ENCODE results near the gene RNFT1.
"Not testable (repeated sequence)": the region's sequence is repeated elsewhere in the genome, so short reads cannot be mapped to it uniquely, and the experiment has no call there.

Gene RNFT1, protein sequence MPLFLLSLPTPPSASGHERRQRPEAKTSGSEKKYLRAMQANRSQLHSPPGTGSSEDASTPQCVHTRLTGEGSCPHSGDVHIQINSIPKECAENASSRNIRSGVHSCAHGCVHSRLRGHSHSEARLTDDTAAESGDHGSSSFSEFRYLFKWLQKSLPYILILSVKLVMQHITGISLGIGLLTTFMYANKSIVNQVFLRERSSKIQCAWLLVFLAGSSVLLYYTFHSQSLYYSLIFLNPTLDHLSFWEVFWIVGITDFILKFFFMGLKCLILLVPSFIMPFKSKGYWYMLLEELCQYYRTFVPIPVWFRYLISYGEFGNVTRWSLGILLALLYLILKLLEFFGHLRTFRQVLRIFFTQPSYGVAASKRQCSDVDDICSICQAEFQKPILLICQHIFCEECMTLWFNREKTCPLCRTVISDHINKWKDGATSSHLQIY

DNA sequence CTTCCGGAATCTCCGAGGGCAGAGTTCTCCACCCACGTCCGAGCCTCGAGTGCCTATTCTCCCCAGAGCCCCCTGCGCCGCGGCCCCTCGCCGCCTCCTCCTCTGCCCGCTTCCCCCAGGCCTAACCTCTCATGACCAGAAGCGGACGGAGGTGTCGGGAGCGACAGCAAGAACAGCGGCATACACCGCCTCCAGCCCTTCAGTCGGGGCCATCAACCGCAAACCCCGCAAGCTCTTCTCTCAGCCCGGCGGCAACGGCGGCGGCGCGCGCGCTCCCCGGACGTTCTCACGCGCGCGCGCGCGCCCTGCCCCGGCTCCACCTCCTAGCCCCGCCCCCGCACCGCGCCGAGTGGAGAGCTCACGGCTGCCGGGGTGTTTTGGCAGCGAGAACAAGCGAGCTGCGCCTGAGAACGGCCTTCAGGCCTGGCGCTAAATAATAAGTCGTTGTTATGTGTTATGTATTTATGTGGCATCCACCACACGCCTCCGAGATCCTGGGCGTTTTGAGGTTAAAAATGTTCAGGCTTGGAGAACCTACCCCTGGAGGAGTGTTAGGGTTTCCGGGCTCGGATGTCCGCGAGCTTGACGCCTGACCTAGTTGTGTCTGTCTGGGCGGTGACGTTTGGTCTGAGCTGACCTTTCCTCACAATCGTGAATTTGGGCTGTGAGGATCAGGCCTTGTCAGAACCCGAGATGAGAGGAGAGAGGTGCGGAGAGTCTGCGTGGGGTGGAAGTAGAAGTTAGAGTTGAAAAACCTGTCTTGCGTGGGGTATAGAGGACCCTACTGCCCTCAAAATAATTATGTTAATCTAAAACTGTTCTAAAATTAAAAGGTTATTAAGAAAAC is at the start of gene RNFT1:
TSS of gene RNFT1 (minus strand) at position 259 of the 847 bp plus-strand sequence. CDS start at position 182, 77 bp downstream.
- DNase-seq: peak; percentile 91

DNA sequence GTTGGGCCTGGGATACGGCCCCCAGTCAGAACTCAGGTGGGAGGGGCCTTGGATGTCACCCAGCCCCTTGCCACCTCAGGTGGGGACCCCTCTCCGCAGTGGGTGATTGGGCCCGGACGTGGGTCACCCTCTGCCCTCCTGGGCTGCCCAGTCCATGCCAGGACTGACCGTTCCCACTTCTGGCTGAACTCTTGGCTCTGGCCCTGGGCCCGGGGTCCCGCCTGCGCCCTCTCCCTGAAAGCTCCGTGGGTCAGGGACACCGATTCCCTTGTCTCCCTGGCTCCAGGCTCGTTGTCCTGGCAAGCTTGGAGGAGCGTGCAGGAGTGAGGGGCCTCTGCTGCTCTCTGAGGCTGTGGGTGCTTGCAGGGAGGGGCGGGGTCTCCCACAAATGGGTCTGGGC is 44.8 kb upstream of the RNFT1 start:
- not testable (repeated sequence) for DNase-seq

DNA sequence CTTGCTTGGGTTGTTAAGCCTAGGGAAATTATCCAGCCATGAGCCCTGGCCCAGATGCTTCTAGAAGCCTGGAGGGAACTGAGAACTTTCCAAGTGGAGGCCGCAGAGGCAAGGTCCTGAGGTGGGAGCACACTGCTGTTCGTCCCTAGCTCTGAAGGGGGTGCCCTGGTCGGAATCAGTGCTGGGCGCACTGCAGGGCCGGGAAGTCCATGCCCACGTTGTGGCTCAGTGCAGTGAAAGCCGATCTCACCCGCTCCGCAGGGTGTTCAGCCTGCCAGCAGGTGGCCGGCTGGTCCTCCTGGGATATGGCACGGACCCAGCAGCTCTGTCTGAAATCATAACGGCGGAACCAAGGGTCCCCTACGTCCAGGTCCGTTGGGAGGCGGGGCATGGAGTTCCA is 43.8 kb upstream of the RNFT1 start:
- not testable (repeated sequence) for DNase-seq

DNA sequence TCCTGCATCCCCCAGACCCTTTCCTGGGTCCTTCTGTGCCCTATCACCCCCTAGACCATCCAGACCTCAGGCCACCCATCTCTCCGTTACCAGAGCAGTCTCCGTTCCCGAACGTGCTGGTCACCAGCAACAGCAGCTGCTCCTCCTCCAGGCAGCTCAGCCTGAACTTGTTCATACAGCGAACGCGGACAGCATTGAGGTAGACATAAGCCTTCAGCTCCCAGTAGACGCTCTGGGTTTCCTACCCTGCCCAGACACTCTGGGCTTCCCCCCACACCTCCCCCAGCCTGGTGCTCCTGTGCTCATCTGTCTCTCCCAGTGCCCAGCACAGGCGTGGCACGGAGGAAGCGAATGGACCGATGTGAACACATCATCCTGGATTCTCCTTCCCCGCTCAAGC is 41.6 kb upstream of the RNFT1 start:
- no peak for DNase-seq

DNA sequence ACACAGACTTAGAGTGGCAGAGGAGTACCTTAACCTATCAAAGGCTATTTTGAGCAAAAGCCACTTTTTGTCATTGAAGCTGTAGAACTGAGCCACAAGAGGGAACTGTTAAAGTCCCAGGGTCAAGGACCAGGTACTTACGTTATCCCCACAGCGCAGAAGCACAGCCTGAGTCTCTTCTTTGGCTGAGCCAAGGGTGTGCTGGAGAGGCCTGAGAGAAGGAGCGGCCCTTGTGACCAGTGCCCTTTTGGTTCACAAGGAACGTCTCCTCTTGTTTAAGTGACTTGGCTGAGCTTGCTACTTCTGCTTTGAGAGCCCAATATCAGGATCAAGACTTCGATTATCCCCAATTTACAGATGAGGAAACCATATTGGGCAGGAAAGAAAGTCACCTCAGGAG is 40.0 kb upstream of the RNFT1 start:
- DNase-seq: not testable (repeated sequence)

DNA sequence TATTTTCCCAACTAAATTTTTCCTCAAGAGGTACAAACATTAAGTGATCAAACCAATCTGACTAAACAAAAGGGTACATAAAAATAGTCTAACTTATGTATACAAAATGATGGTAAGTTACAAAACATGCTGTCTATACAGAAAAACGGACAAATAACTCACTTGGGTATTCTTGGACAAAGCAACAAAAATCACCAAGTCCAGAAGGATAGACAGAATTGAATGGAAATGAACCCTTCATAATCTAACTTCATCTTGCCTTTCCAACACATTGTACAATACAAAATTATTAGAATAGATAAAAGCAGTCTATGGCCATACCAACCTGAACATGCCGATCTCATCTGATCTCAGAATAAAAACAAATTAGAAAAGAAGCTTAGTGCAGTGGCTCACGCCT is 37.9 kb upstream of the RNFT1 start:
- not testable (repeated sequence) for DNase-seq

DNA sequence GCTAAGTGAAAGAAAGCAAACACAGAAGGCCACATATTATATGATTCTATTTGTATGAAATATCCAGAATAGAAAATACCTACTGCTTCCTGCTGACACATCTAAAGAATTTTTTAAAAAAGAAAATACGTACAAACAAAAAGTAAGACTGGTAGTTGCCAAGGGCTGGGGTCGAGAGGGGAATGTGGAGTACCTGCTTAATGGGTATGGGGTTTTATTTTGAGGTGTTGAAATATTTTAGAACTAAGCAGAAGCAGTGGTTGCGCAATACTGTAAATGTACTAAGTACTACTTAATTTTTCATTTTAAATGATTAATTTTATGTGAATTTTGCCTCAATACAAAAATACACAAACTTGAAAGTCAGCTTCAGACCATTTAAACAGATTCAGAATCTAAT is 32.1 kb upstream of the RNFT1 start:
- not testable (repeated sequence) for DNase-seq

DNA sequence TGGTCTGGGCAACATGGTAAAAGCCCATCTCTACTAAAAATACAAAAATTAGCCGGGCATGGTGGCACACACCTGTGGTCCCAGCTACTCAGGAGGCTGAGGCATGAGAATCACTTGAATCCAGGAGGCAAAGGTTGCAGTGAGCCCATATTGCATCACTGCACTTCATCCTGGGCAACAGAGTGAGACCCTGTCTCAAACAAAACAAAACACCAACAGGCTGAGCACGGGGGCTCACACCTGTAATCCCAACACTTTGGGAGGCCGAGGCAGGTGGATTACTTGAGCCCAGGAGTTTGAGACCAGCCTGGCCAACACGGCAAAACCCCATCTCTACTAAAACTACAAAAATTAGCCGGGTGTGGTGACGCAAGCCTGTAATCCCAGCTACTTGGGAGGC is 10.6 kb upstream of the RNFT1 start:
- DNase-seq: not testable (repeated sequence)

DNA sequence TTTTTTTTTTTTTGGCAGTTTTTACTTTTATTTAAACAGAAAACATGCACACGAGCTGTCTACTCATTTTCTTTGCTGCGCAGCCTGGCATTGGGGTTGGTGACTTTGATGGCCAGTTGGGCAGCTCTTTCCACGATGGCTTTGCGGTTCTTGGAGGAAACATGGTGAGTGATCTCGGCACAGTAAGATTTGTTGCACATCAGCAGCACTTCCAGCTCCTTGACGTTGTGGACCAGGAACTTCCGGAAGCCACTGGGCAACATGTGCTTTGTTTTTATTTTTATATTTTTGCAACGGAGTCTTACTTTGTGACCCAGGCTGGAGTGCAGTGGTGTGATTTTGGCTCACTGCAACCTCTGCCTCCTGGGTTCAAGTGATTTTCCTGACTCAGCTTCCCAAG is 8.9 kb upstream of the RNFT1 start:
- DNase-seq: not testable (repeated sequence)

DNA sequence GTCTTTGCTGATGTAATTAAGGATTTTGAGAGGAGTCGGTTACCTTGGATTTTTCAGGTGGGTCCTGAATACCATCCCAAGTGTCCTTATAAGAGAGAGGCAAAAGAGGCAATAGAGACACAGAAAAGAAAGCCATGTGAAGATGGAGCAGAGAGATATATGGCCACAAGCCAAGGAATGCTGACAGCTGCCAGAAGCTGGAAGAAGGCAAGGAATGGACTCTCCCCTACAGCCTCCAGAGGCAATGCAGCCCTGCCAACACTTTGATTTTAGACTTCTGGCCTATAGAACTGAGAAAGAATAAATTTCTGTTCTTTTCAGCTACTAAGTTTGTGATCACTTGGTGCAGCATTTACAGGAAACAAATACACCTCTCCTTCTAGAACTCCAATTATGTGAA is 8.2 kb upstream of the RNFT1 start:
- DNase-seq: peak; percentile 39

DNA sequence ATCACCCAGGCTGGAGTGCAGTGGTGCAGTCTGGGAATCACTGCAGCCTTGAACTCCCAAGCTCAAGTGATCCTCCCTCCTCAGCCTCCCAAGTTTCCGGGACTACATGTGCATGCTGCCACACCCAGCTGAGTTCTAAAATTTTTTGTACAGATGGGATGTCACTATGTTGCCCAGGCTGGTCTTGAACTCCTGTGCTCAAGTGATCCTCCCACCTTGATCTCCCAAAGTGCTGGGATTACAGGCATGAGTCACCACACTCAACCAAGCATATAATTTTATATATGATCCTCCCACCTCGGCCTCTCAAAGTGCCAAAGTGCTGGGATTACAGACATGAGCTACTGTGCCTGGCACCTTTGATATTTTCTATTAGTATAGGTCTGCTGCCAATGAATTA is 7.2 kb upstream of the RNFT1 start:
- DNase-seq: not testable (repeated sequence)

DNA sequence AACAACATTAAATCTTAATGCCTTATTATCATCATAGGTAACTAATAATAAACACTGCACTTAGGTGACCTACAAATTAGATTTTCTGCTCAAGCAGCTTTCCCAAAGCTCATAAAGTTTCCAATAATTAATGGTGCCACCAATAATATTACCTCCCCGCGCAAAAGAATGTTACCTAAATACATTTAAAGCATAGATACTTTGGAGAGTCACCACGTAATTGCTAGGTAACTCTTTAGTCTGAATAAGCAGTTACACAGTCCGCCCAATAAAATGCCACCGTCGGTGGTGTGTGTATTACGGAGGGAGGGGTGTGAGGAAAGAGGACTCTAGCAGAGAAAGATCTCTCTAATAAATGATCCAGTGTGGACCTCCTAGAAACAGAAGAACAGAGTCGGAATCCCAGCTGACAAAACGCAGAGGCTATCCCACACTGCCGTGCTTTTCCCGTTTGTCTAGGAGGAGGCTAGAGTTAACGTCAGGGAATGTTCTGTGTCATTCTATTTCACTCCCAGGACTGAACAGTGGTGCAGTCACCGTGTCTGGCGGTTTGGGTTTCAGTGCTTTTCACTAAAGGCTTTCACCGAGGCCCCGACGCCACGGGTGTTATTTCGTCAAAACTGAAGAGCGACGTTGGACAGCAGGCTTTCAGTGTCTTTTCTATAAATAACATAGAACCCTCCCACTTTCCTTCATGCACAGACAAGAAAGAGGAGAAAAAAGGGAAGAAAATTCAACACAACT is 630 bp downstream of the RNFT1 start:
- peak; percentile 68 for DNase-seq

DNA sequence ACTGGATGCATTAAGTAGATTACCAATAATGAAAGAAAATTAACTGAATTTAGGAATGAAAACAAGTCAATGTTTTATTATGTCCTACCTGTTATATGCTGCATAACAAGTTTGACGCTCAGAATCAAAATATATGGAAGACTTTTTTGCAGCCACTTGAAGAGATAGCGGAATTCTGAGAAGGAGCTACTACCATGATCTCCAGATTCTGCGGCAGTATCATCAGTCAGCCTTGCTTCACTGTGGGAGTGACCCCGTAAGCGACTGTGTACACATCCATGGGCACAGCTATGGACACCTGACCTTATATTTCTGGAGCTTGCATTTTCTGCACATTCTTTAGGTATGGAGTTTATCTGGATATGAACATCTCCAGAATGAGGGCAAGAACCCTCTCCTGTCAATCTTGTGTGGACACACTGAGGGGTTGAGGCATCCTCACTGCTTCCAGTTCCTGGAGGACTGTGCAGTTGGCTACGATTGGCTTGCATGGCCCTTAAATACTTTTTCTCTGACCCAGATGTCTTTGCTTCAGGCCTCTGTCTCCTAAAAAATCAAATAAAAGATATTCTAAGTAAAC is 1.7 kb downstream of the RNFT1 start:
- DNase-seq: no peak

DNA sequence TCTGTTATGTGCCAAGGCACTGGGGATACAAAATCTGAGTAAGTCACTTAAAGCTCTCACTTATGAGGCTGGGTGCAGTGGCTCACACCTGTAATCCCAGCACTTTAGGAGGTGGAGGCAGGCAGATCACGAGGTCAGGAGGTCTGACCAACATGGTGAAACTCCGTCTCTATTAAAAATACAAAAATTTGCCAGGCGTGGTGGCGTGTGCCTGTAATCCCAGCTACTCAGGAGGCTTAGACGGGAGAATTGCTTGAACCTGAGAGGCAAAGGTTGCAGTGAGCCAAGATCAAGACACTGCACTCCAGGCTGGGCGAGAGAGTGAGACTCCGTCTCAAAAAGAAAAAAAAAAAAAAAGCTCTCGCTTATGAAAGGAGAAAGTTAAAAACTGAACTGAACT is 5.0 kb downstream of the RNFT1 start:
- not testable (repeated sequence) for DNase-seq

DNA sequence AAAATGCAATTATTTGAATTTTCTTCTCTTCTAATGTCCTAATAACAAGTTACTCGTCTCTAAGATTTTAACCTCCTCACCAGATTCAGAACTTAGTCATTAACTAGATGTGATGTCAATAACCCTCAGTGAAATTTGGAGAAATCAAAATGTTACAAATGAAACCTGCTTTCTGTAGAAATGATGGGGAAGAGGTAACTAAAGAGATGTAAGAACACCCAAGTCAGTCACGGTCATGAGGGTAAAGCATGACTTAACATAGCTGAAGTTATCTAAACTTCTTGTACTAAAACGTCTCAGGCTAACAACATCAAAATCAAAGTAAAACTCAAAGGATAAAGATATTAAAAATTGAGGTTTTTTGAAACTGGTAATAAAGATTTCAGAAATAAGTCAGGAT is 9.7 kb downstream of the RNFT1 start:
- DNase-seq: no peak

DNA sequence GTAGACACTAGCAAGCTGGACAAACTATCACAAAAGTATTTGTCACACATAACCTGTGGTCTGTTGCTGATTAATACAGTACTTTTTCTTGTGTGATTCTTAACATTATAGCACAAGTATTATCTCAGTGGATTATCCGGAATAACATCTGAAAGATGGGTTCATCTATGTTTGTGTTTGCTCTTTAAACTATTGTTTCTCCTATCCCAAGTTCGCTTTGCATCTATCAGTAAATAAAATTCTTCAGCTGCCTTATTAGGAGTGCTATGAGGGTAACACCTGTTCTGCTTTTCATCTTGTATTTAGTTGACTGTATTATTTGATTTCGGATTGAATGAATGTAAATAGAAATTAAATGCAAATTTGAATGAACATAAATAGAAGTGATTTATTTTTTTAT is 14.5 kb downstream of the RNFT1 start:
- no peak for DNase-seq

DNA sequence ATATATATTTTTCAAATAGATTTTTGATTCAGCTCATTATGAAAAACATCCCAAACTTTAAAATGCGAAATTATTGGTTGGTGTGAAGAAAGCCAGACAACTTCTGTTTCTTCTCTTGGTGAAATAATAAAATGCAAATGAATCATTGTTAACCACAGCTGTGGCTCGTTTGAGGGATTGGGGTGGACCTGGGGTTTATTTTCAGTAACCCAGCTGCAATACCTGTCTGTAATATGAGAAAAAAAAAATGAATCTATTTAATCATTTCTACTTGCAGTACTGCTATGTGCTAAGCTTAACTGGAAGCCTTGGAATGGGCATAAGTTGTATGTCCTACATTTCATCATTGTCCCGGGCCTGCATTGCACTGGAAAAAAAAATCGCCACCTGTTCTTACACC is 17.2 kb downstream of the RNFT1 start:
- not testable (repeated sequence) for DNase-seq

DNA sequence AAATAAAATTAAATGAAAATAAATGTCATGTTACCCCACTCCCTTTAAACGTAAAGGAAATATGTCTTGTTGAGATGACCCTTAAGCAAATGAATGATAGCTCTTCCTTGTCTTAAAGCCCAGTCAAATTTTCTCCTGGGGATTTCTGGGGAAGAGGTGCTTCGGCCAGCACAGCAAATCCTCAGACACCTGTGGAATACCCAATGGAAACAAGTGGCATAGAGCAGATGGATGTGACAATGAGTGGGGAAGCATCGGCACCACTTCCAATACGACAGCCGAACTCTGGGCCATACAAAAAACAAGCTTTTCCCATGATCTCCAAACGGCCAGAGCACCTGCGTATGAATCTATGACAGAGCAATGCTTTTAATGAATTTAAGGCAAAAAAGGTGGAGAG is 18.1 kb downstream of the RNFT1 start:
- not testable (repeated sequence) for DNase-seq

DNA sequence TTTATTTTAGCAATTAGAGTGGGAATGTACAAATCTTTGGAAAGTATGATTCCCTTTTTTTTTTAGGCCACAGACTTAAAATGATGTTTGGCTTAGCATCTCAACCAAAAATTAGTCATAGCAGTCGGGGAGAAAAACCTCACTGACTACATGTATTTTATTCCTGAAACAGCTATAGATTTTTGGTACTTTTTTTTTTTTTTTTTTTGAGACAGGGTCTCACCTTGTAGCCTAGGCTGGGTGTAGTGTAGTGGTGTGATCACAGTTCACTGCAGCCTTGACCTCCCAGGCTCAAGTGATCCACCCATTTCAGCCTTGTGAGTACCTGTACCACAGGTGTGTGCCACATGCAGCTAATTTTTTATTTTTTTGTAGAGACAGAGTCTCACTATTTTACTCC is 23.4 kb downstream of the RNFT1 start:
- DNase-seq: no peak

DNA sequence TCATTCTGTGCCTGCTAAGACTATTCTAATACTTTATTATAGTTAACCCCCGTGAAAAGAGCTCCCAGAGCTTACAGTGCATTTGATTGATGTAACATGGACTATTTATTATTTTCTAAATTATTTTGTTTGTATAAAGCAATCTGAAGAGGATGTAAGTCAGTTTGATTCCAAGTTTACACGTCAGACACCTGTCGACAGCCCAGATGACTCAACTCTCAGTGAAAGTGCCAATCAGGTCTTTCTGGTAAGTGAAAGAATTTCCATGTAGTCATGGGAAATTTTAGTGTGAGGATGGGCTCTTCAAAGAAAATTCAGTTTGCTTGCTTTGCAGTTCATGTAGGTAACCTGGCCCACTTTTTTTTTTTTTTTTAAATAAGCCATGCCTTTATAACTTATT is 23.8 kb downstream of the RNFT1 start:
- DNase-seq: not testable (repeated sequence)

DNA sequence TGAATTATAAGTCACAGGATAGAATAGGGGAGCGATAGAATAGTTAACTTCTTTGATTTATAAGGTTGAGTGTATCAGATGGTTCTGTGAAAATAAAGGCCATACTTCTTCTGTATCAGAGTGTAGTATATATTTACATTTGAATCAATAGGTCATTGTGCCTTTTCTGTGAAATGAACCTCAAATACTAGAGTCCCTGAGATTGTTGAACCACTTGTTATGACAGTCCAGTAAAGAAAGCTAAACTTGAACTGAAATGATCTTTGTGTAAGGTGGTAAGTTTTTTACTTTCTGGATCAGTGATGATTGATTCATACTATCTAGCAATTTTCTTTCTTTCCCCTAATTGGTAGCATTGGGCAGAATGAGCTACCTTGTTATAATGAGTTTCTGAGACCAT is 31.2 kb downstream of the RNFT1 start:
- DNase-seq: not testable (repeated sequence)

DNA sequence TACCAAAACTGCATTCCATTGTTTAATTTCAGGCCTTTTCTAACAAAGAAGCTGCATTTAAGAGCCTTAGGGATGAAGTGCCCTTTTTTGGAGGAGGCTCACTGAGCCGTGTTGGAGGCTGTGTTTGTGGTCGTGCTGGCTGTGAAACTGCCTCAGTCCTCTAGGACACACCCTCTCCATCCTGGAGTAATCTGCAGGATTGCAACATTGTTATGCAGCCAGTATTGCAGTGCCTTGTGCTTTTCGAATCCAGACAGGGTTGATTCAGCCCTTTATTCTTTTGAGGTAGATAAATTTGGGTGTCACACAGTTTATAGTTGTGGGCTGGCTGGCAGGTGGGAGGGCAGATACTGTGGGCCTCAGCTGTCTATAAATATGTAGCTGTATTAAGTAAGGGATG is 33.8 kb downstream of the RNFT1 start:
- not testable (repeated sequence) for DNase-seq

DNA sequence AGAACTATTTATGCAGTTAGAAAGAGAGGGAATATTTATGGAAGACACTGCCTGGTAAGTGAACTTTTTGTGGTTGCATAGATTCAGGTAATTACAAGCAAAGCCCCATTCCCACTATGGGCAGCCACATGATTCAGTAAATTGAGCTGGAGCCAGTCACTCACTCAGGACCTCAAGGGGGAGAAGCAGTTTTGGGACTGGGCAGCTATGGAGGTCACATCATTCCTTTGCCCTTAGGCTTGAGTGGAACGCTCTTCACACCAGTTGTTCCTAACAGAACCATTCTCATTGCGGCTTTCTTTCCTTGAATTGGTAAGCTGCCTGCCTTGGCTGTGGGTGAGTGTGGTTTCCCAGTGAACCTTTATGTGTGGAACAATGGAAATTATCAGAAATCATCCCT is 34.4 kb downstream of the RNFT1 start:
- peak; percentile 30 for DNase-seq

All from femur (tissue), 1 donor.